D721Med (cell line): ENCODE measurements around the gene SCUBE1.
"Not testable (repeated sequence)": the region's sequence is repeated elsewhere in the genome, so short reads cannot be mapped to it uniquely, and the experiment has no call there.

ENCODE experiments used
- DNase-seq: peaks from one replicate; pipeline ENCODE4 v3.0.0; 2011; ENCODE audit warnings: low spot score; ENCODE audit not compliant: insufficient read length
- FAIRE-seq: peaks from 2 replicates; lab custom pipeline; 2011; peaks lifted over from hg19 to GRCh38; lab: Jason Lieb, UNC
- CTCF ChIP-seq: IDR thresholded peaks from 2 replicates; pipeline ENCODE4 v1.5.1; 2012; ENCODE audit warnings: mild to moderate bottlenecking, control low read depth; ENCODE audit not compliant: insufficient read depth; ENCODE audit errors: missing control alignments

Gene SCUBE1

DNA sequence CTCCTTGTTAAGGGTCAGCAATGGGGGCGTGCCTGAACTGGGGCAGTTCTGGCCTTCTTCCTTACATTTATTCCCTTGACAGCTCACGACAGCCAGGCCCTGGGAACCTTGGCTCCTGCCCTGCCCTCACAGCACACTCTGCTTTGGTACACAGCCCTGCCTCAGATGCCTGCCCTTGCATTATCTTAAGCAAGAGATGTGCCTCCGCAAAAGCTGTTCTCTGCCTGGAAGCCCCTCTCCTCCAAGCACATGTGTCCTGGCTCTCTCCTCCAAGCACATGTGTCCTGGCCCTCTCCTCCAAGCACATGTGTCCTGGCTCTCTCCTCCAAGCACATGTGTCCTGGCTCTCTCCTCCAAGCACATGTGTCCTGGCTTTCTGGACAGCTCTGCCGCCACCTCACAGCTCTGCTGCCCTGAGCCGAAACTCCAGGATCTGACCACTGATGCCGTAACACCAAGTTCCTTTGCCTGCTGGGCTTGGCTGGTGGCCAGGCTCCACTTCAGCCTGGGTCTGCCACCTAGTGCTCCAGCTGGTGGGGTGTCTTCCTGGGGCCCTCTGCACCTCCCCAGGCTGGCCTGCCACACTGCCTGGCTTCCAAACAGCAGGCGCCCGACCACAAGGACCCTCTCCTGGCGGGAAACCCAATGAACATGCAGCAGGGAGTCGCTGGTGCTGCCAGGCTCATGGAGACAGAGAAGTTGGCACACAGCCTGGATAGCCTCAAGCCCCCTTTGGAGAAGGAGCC lies 53.0 kb downstream of the SCUBE1 start:
- no peak for TF ChIP-seq CTCF
- DNase-seq (no peak), FAIRE-seq (no peak)

GRCh38 chr22:43289531-43289963 lies 53.6 kb downstream of the SCUBE1 start:
- DNase-seq = no peak
- TF ChIP-seq CTCF = no peak
- no peak for FAIRE-seq

DNA sequence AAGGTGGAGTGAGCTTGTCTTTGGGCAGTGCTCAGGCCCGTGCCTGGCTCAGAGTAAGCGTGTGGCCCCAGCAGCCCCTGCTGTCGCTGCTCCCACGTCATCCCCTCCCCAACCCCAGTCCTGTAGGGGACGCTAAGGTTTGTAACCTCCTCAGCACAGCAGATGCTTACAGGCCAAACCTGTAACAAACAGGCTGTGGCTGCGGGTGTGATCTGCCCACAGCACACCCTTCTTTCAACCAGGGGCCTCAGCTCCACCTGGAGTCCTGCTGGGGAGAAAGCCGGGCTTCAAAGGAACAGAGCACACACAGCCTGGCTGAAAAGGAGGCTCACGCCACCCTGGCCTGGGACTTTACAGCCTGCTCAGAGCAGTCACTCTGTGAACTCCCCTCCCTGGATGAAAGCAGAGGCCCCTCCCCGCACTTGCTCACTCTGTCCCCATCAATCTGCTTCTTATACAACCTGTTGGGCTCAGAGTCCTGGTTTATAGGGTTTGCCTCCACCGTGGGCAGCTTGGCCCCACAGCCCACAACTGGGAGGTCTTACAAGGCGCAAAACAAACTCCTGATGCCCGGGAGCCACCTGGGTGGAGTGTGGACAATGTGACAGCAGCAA lies 54.3 kb downstream of the SCUBE1 start:
- DNase-seq (no peak), FAIRE-seq (no peak)
- no peak for TF ChIP-seq CTCF

DNA sequence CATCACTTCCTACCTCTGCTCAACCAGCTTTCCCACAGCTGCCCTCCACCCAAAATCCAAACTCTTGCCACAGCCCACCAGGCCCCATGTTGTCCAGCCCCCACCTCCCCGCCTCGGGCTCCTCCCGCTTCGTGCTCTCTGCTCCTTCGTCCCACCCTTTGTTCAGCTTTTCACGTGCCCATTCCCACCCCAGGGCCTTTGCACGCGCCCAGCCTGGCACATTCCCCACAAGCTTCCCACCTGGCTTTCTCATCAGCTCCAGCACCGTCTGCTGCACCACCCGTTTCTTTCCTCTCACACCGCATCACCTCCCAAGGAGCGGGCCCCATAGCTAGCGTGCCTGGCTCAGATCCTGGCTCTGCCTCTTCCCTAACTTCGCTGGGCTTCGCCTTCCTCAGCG lies 54.8 kb downstream of the SCUBE1 start:
- TF ChIP-seq CTCF = no peak
- FAIRE-seq (no peak), DNase-seq (no peak)

- FAIRE-seq (no peak), DNase-seq (no peak)
- no peak for TF ChIP-seq CTCF
Observed at GRCh38 chr22:43287441-43287840, 55.7 kb downstream of the SCUBE1 start.

DNA sequence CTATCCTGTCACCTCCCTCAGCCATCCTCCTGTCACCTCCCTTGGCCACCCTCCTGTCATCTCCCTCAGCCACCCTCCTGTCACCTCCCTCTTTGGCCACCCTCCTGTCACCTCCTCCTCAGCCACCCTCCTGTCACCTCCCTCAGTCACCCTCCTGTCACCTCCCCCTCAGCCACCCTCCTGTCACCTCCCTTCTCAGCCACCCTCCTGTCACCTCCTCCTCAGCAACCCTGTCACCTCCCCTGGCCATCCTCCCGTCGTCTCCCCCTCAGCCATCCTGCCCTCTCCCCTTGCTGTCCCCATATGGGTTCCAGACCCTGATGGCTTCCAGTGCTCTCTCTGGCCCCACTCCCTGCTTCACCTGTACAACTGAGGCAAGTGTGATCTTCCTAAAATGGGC lies 61.8 kb downstream of the SCUBE1 start:
- FAIRE-seq (no peak), DNase-seq (no peak)
- TF ChIP-seq CTCF = no peak

- not testable (repeated sequence) for FAIRE-seq, DNase-seq
Observed at GRCh38 chr22:43280523-43280886, 62.7 kb downstream of the SCUBE1 start.
